ENCODE measurements around the gene ZMYM2.

Gene ZMYM2

DNA sequence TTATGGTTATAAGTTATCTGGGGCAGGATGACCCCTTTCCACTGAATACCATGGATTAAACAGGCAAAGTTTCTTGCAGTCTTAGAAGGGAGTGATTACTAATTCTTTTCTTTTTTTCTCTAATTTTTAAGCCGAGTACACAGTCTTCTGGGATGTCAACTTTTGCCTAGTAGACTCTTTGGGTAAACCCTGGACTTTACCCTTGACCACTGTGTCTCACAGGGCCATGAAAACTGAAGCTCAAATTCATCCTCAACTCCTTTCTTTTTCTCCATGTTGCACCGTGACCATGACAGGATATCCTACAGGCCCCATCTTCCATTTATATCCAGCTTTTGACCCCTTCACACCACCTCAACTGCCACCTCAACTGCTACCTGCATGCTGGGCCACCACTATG is 150.5 kb downstream of the ZMYM2 start:
- DNase-seq: no peak

DNA sequence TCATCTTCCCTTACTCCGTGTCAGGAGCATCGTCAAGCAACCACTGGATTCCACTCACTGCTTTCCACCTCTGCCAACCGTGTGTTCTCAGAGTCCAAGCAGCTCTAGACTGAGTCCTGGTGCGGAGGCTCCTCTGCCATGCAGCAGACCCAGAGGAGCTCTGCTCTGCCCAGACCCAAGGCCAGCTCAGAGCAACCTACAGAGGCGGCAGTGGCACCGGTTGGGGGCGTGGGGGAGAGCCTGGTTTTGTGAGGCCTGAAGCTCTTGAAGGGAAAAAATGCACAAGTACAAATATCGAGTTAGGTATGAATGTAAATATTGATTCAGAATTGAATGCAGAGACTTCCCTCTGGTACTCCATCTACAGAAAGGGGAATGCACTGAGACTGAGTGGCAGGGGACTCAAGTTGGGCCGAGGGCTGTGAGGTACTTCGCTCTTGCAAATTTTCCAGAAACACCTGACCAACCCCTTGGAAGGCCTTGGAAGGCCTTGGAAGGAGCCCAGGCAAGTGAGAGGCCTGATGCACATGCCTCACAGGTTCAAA is 155.6 kb downstream of the ZMYM2 start:
- DNase-seq: no peak

DNA sequence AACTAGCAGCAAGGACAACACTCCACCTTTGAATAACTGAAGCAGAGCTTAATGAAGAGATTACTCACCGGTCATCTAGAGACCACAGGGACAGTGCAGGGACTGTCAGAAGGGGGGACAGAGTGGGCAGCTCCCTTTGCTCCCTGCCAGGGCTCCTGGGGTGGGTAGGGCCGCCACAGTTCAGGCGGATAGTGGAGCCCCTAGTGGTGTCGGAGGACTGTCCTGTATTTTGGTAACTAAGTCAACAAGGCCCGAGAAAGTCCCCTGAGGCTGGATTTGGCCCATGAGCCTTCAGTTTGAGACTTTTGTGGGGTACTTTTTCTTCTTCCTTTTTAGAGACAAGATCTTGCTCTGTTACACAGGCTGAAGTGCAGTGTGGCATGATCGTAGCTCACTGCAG is 157.7 kb downstream of the ZMYM2 start:
- DNase-seq: no peak

DNA sequence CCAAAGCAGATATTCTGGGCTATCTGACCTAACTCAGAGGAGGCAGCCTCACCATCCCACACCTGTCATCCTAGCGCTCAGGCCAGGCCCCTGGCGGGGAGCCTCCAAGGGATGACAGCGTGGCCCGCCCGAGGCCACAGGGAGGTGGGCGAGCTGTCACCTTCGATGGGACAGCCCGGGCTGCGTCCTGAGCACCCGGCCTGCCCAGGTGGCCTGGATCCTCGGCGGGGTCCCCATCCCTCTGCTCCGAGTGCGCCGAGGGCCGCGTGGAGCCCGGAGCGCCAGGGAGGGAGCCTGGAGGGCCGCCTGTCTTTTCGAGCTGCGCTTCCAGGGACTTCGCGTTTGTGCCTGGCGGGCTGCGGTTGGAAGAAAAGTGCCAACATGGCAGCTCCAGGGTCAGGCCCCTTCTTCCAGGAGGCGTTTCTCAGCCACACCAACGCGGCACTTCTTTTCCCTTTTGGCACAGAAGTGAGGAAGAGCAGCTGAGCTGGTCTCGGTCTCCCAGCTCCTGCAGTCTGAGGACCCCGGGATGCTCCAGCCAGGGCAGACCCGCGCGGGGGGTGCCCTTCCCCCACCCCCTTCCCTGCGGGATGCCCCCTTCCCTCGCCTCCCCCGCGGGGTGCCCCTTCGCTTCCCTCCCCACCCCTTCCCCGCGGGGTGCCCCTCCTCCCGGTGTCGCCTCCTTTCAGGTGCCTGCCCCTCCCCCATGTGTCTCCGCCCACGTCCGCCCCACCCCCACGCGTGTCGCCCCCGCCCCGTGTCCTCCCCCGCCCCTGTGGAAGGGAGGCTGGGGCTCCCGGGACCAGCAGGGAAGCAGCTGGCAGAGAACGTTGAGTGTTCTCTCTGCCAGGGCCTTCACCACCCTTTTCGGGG is 160.0 kb downstream of the ZMYM2 start:
- DNase-seq: peak; percentile 79

DNA sequence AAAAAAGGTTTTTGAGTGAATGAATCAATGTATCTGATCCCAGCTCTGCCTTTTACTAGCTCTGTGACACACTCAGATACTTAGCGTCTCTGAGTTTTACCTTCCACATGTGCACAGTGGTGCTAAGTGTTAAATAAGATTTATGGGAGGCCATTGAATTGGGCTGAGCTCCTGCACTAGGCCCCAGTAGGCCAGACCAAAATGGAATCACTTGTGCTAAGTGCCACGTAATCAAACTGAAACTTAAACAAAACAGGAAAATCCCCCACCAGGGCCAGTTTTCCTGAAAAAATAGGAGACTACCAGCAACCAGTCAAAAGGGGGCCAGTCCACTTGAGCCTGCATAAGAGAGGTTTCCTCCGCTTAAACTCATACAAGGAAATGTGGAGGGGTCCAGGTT is 161.4 kb downstream of the ZMYM2 start:
- no peak for DNase-seq

DNA sequence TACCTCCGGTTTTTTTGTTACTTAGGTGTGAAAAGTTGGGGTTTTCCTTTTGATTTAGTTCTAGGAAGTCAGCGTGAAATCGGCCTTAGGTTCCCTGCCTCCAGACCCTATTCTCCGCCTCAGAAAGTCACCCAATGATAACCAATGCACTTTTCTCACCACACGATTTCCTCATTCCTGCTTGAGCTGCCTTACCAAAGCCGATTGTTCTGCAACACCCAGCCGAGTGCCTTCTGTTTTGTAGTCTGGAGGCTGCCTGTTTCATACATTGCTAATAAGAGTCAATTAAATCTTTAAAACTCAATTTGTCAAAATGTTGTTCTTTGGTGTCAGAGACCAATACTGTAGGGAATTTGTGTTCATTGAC is 162.6 kb downstream of the ZMYM2 start:
- no peak for DNase-seq

DNA sequence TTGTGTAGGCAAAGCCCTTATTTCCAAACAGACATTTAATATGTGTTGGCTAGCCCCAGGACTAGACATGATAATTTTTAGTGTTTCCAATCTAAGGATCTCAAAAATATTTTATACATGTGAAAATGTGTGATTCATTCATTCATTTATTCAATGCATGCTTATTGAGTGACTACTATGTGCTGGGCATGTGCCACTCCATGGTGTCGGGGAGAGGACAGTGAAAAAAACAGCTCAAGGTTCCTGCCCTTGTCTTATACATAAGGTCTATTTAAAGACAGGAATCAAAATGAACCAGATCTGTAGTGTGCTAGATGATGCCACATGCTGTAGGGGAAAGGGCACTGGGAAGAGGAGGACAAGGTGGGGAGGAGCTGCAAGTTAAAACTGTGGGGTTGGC is 165.8 kb downstream of the ZMYM2 start:
- no peak for DNase-seq

DNA sequence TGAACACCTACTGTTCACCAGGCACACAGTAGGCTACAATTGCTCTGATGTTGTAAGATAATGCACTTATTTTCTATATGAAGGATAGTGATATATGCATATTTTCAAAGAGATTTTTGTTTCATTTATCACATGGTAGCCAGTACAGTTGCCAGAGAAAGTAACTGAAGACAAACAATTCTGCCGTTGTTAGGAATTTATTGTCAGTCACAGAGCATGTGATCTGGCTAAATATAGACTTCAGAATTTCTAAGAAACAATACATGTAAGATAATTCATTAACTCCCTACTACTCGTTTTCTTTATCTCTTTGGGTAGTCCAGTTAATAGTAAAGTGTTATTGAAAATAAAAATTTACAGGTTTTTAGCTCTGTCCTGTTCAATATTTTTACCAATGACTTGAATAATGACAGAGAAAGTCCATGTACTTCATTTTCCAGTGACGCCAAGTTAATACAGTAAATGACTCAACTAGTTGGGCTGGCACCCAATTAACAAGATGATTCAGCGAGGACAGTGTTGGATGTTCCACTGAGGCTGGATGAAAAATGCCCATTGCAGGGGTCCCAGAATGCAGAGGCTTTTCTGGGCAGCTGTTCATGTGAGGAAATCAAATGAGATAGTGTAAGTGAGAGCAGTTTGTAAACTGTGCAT is 166.7 kb downstream of the ZMYM2 start:
- DNase-seq: no peak

DNA sequence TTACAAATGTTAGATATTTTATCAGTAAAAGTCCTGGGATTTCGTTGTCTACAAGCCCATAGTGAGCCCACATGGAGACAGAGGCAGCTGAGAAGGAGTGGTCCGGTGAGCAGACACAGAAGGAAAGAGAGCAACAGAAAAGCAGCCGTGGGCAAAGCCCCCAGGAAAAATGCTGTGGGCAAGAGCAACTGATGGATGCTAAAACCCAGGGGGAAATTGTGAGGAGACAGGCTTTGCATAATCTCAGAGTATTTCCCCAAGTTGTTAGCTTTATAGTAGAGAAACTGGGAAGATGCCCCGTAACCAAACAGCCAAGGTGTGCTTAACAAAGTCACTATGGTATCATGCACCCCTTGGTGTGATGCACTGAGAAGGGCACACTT is 167.2 kb downstream of the ZMYM2 start:
- DNase-seq: no peak

DNA sequence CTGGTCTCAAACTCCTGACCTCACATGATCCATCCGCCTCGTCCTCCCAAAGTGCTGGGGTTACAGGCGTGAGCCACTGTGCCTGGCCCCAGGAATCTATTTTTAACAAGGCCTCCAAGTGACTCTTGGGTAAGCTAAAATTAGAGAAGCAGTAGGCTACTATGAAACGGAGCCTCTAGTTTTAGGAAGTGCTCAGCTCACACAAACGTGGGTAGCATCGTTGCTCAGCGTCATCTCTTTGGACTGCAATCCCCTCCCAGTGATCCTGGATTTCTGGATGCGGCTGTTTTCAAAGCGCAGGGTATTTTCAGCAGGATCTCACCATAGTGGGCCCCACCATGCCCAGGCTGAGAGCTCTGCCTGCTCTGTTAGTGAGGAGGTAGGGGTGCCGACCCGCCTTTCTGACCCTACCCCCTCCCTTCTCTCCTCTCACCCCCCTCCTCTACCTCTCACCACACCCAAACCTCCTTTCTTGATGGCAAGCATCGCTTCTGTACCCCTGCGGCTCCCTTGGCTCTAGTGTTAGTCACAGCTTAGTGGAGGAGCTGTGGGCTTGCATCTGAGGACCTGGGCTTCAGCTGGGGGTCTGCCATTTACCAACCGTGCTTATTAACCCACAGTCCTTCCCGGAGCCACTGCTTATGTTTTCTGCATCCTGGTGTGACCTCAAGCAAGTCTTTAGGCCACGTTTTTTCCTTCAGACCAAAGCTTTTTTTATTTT is 168.2 kb downstream of the ZMYM2 start:
- no peak for DNase-seq

DNA sequence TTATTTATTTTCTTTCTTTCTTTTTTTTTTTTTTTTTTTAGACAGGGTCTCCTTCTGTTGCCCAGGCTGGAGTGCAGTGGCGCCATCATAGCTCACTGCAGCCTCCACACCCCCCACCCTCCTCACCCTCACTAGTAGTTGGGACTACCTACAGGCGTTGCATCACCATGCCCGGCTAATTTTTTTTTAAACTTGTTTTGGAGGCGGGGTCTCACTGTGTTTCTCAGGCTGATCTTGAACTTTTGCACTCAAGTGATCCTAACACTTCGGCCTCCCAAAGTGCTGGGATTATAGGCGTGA is 168.7 kb downstream of the ZMYM2 start:
- no peak for DNase-seq

DNA sequence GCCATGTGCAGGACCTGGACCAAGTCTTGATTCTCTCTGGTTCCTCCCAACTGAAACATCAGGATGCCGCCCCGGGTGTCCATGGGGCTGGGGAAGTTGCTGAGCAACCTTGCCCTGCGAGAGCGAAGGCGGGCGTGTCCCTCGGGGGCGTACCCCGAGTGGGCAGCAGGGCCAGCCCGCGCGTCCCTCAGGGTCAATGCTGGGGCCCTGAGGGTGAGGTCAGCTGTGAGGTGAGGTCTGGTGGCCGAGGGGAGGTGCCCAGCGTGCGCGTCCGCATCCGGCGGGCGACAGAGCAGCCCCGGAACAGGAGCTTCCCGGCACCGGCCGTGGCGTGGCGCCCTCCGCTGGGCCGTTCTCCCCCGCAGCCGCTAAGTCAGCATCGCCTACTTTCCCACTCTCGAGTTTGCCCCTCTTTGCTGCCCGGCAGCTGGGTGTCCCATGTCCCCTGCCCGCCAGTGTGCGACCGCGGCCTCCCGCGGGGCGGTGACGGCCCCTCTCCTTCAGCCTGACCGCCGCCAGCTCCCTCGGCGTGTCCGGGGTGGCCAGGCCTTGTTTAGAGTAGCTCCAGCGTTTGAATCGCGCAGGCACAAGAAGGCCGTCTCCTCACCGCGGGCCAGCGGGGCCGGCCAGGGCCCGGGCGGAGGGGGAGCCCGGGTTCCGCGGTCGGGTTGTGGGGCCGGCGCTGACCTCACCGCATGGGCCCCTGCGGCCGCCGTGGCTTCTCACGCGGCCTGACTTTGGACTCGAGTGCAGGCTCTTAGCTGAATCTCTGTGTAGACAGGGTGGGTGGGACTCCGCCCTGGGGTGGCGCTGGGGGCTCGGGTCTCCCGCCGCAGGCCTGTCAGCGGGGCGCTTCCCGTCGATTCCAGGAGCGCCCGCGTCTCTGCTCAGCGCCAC is 169.3 kb downstream of the ZMYM2 start:
- peak; percentile 37 for DNase-seq

DNA sequence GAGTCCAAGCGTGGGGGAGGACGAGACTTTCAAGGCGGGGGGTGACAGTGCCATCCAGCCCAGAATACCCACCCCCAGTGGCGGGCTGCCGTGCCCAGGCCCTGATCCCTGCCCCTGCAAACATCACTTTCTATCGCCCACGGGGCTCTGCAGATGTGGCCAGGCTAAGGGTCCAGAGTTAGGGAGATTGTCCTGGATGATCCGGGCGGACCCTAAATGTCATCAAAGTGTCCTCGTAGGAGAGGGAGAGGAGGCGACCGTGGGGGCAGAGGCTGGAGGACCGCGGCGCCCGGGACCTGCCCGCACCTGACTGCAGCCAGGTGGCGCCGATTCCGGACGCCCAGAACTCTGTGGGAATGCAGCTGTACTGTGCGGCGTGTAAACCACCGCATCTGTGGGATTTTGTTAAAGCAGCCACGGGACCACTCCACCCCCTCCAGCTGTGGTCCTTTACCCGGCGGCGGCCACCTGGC is 170.0 kb downstream of the ZMYM2 start:
- peak; percentile 31 for DNase-seq

DNA sequence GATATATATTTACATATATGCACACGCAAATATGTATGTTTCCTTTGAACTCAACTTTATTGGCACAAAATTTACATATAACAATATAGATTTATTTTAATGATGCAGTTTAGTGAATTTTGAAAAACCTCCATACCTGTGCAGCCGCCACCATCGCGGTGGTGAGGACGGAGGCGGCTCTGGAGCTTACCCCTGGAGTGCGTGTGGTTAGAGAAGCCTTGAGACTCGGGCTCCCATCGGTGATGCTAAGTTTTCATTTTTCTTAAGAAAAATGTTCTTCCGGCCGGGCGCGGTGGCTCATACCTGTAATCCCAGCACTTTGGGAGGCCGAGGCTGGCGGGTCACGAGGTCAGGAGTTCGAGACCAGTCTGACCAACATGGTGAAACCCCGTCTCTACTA is 170.5 kb downstream of the ZMYM2 start:
- DNase-seq: no peak

DNA sequence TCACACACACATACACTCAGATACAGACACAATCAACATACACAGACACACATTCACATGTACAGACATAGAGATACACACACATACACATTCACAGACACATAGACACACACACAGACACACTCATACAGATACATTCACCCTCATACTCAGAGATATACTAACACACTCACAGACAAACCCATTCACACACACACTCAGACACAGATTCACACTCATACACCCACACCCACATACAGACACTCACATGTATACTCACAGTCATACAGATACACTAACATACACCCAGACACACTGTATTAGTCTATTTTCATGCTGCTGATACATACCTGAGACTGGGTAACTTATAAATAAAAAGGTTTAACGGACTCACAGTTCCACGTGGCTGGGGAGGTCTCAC is 171.5 kb downstream of the ZMYM2 start:
- DNase-seq: no peak

DNA sequence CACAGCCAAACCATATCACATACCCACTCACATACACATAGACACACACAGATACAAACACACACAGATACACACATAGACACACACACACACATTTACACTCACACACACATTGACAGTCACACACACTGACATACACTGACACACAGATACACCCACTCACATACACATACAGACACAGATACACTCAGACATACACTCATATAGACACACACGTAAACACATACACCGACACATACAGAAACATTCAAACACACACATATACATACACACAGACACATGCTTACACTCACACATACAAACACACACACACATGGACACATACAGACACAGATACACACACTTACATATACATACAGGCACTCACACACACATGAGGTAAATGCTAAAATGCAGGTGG is 172.1 kb downstream of the ZMYM2 start:
- DNase-seq: no peak

DNA sequence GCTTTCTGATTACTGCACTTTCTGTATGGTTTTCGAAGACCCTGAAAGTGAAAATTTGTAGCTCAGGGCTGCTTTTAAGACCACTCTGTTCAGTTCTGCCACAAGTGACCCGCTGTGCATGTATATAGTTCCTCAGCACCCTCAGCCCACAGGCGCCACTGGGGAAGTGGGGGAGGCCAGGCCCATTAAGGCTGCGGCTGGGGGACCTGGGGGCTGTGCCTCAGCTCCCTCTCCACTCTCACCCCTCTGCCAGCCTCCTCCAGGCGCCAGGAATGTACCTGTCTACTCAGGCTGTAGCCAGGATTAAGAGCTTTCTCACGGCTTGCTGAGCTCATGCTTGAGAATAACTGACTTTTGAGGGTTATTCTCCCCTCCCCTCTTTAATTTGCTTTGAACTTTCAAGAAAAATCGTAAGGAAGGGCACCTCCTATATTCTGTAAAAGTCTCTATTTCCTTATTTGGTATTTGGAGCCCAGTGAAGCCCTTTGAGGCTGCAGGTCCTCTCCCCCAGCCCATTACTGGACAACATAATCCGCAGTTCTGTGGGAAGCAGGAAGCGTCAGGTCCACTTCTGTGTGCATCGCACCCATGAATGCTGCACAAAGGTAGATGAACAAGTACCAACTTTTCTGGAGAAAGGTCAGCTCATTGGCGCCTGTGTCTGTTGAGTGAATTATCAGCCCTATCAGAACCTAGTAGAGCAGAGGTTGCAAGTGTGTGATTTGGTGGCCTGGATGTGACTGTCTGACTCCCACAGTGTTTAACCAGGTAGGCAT is 172.7 kb downstream of the ZMYM2 start:
- DNase-seq: no peak

DNA sequence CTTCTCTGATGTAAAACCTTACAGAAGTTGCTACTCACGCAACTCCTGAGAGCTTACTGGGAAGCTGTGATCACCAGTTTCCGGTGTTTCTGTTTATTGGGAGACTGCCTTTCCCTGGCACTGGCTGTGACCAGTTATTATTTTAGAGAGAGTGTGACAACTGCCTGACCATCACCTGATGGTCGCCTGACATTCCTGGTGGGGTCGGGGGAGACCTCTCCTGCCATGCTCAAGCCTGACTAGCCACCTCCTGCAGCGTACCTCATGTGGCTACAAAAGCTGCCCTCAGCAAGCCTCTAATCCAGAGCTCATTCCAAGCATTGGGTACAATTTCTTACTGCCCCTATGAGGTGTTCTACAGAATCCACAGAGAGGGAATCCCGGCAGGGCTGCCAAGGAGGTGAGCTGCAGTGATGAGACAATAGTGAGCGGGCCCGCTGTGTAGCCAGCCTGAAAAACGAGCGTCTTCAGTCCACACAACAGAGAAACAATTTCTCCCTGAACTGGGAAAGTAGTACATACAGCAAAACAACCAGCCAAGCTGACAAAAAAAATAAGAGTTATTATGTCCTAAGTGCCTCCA is 173.6 kb downstream of the ZMYM2 start:
- no peak for DNase-seq

DNA sequence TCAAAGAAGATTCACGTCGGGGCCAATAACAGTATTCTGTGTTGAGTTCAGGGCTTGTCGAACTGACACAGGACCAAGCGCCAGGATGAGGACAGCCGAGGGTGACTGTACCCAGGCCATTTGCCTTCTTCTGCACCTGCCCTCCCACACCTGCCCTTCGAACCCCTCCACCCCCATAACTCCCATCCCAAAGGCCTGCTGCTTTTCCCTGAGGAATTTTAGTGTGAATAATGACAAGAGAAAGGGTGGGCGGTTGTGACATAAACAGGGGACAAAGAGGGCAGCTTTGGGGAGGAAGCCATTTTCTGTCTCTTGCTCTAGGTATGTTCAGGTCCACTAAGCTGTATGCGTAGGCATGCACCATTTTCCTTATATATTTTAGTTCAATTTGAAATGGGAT is 176.2 kb downstream of the ZMYM2 start:
- DNase-seq: no peak

DNA sequence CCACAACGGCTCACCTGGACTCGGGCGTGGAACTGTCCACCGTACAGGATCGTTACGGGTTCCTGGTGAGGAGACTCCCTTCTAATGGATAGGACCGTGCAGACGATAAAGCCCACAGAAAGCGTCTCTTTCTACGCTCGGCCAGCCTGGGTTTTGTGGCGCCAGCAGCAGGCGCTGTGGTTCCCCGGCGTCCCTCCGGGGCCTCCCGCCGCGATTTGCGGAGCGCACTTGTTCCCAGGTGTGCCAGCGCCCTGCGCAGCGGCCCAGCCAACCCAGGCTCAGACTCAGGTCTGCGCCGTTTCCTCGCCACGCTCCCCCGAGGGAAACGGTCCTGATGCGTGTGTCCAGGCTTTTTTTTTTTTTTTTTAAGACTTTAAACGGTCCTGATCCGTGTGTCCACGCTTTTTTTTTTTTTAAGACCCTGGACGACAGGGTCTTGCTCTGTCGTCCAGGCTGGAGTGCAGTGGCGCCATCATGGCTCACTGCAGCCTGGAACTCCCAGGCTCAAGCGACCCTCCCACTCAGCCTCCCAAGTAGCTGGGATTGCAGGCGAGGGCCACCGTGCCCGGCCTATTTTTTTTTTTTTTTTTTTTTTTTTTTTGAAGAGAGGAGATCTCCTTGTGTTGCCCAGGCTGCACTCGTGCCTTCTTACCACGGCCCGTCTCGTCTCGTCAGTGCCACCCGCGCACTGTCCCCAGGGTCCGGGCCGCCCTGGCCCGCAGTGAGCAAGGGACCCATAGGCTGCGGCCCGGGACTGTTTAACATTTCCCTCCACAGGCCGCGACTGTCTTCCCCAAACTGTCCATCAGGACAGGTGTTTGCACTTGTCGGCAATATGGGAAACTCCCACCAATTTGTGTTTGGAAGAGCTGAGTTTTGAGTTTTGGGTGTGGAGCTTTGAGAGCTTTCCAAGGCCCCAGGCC is 178.5 kb downstream of the ZMYM2 start:
- peak; percentile 49 for DNase-seq

Data from CD4-positive, alpha-beta T cell treated with Interleukin-6 for 4 hours (primary cell).